SJSA1 (cell line): ENCODE measurements around the gene SOSTDC1. TPM values are rescaled to one million over a fixed set of nuclear protein-coding genes. Genes with fewer than 3 reads are reported as not detected.
"Not testable (repeated sequence)": the region's sequence is repeated elsewhere in the genome, so short reads cannot be mapped to it uniquely, and the experiment has no call there.

ENCODE experiments used
- DNase-seq, 2 experiments: peaks; one replicate each; pipeline ENCODE4 v3.0.0-alpha.2; 2015 to 2020; ENCODE audit warnings: low spot score in 2 of 2, low read depth in 1 of 2
- H3K27ac ChIP-seq: fragments of 250-450 bp; sonication (Bioruptor Pico); 2 replicates; pipeline ENCODE4 v1.5.1; 2020; ENCODE audit warnings: mild to moderate bottlenecking, moderate library complexity
- H3K27me3 ChIP-seq: fragments of 250-450 bp; sonication (Bioruptor Pico); replicated peaks from 2 replicates; pipeline ENCODE4 v1.5.1; 2020; ENCODE audit warnings: mild to moderate bottlenecking, moderate library complexity
- H3K36me3 ChIP-seq: fragments of 250-450 bp; sonication (Bioruptor Pico); 2 replicates; pipeline ENCODE4 v1.5.1; 2020; ENCODE audit warnings: mild to moderate bottlenecking
- H3K4me1 ChIP-seq: fragments of 250-450 bp; sonication (Bioruptor Pico); replicated peaks from 2 replicates; pipeline ENCODE4 v1.6.1; 2021; ENCODE audit warnings: mild to moderate bottlenecking
- H3K4me3 ChIP-seq: fragments of 250-450 bp; sonication (Bioruptor Pico); 2 replicates; pipeline ENCODE4 v1.5.1; 2020; ENCODE audit warnings: mild to moderate bottlenecking
- H3K9me3 ChIP-seq: fragments of 250-450 bp; sonication (Bioruptor Pico); replicated peaks from 2 replicates; pipeline ENCODE4 v1.5.1; 2020; ENCODE audit warnings: mild to moderate bottlenecking
- total RNA-seq: library from RNA; depleted of rRNA; stranded (reverse); fragments of >200 nt; shearing (Covaris generic); gene quantifications from 2 replicates; pipeline ENCODE4 v1.2.3, GENCODE V29; 2014

SOSTDC1 gene
- total RNA-seq, 1 experiment from 2014 or later = 3.0 TPM

GRCh38 chr7:16492513-16493062 lies 27.1 kb upstream of the SOSTDC1 start:
- peaks cover 46% of the 10 kb centered on the region for H3K4me1 ChIP-seq
- DNase-seq = peak in 1 of 2 experiments; percentile 63
- no peaks in the 10 kb centered on the region for H3K9me3 ChIP-seq
- no peaks in the 10 kb centered on the region for H3K27me3 ChIP-seq
- peak overlapping the region; percentile 61 for H3K27ac ChIP-seq
- no peak overlapping the region for H3K4me3 ChIP-seq
- H3K36me3 ChIP-seq = no peaks in the 10 kb centered on the region

- Histone ChIP-seq H3K36me3 (no peaks in the 10 kb centered on the region), H3K4me3 (no peak overlapping the region), H3K9me3 (no peaks in the 10 kb centered on the region), H3K27ac (peak overlapping the region; percentile 61), H3K27me3 (no peaks in the 10 kb centered on the region), H3K4me1 (peaks cover 46% of the 10 kb centered on the region)
- DNase-seq = peak in 1 of 2 experiments; percentile 55
Observed at GRCh38 chr7:16491148-16491547, 25.6 kb upstream of the SOSTDC1 start.

GRCh38 chr7:16484453-16485158 lies 19.1 kb upstream of the SOSTDC1 start:
- Histone ChIP-seq H3K4me3 (no peak overlapping the region), H3K27me3 (no peaks in the 10 kb centered on the region), H3K9me3 (no peaks in the 10 kb centered on the region), H3K36me3 (no peaks in the 10 kb centered on the region), H3K4me1 (peaks cover 18% of the 10 kb centered on the region), H3K27ac (peak overlapping the region; percentile 2; the same call in 1 of the 2 replicates)
- peak; percentile 56 to 83 for DNase-seq

- Histone ChIP-seq H3K27ac (no peak overlapping the region), H3K36me3 (no peaks in the 10 kb centered on the region), H3K9me3 (no peaks in the 10 kb centered on the region), H3K4me1 (peaks cover 4% of the 10 kb centered on the region), H3K27me3 (no peaks in the 10 kb centered on the region), H3K4me3 (no peak overlapping the region)
- DNase-seq = no peak
Observed at GRCh38 chr7:16479591-16479990, 14.1 kb upstream of the SOSTDC1 start.

- Histone ChIP-seq H3K4me1 (no peaks in the 10 kb centered on the region; the same call in 1 of the 2 replicates), H3K9me3 (no peaks in the 10 kb centered on the region), H3K36me3 (no peaks in the 10 kb centered on the region), H3K4me3 (no peak overlapping the region), H3K27me3 (no peaks in the 10 kb centered on the region), H3K27ac (no peak overlapping the region)
- DNase-seq = no peak
Observed at GRCh38 chr7:16479161-16479560, 13.6 kb upstream of the SOSTDC1 start.

GRCh38 chr7:16471933-16472332 lies 6.4 kb upstream of the SOSTDC1 start:
- Histone ChIP-seq H3K36me3 (no peaks in the 10 kb centered on the region), H3K27ac (no peak overlapping the region), H3K4me1 (no peaks in the 10 kb centered on the region), H3K27me3 (no peaks in the 10 kb centered on the region), H3K4me3 (no peak overlapping the region), H3K9me3 (no peaks in the 10 kb centered on the region)
- no peak for DNase-seq

GRCh38 chr7:16463949-16464715 lies 1.4 kb downstream of the SOSTDC1 start:
- Histone ChIP-seq H3K27me3 (no peaks in the 10 kb centered on the region), H3K36me3 (no peaks in the 10 kb centered on the region), H3K9me3 (no peaks in the 10 kb centered on the region), H3K4me1 (peaks cover 10% of the 10 kb centered on the region), H3K4me3 (no peak overlapping the region), H3K27ac (no peak overlapping the region)
- DNase-seq = no peak

- H3K27ac ChIP-seq = no peak overlapping the region
- H3K27me3 ChIP-seq = no peaks in the 10 kb centered on the region
- H3K4me3 ChIP-seq = no peak overlapping the region
- no peak for DNase-seq
- no peaks in the 10 kb centered on the region for H3K9me3 ChIP-seq
- peaks cover 10% of the 10 kb centered on the region for H3K4me1 ChIP-seq
- no peaks in the 10 kb centered on the region for H3K36me3 ChIP-seq
Observed at GRCh38 chr7:16463520-16463919, 2.0 kb downstream of the SOSTDC1 start.

- no peak overlapping the region for H3K4me3 ChIP-seq
- H3K9me3 ChIP-seq = no peaks in the 10 kb centered on the region
- H3K27me3 ChIP-seq = no peaks in the 10 kb centered on the region
Observed at GRCh38 chr7:16462431-16462889, 3.1 kb downstream of the SOSTDC1 start.

GRCh38 chr7:16460789-16461493 lies 4.6 kb downstream of the SOSTDC1 start:
- no peaks in the 10 kb centered on the region for H3K27me3 ChIP-seq
- H3K4me3 ChIP-seq = no peak overlapping the region
- no peaks in the 10 kb centered on the region for H3K36me3 ChIP-seq
- no peak for DNase-seq
- no peaks in the 10 kb centered on the region for H3K9me3 ChIP-seq
- peaks cover 7% of the 10 kb centered on the region for H3K4me1 ChIP-seq
- no peak overlapping the region for H3K27ac ChIP-seq

More at GRCh38 chr7:16462431-16462889, 3.1 kb downstream of the SOSTDC1 start:
- H3K27ac ChIP-seq = no peak overlapping the region
- H3K36me3 ChIP-seq = no peaks in the 10 kb centered on the region
- H3K4me1 ChIP-seq = peaks cover 10% of the 10 kb centered on the region
- DNase-seq = no peak

- not testable (repeated sequence) for H3K27me3 ChIP-seq, DNase-seq, H3K9me3 ChIP-seq
Observed at GRCh38 chr7:16456303-16456702, 9.2 kb downstream of the SOSTDC1 start.

GRCh38 chr7:16455591-16455990 lies 9.9 kb downstream of the SOSTDC1 start:
- no peak overlapping the region for H3K4me3 ChIP-seq
- peaks cover 9% of the 10 kb centered on the region for H3K4me1 ChIP-seq
- no peaks in the 10 kb centered on the region for H3K27me3 ChIP-seq
- DNase-seq = no peak
- no peaks in the 10 kb centered on the region for H3K36me3 ChIP-seq
- H3K9me3 ChIP-seq = no peaks in the 10 kb centered on the region
- H3K27ac ChIP-seq = no peak overlapping the region

More at GRCh38 chr7:16456303-16456702, 9.2 kb downstream of the SOSTDC1 start:
- not testable (repeated sequence) for H3K4me3 ChIP-seq, H3K4me1 ChIP-seq, H3K36me3 ChIP-seq, H3K27ac ChIP-seq

- no peaks in the 10 kb centered on the region for H3K36me3 ChIP-seq
- no peak overlapping the region for H3K27ac ChIP-seq
- no peak for DNase-seq
Observed at GRCh38 chr7:16450366-16450765, 15.2 kb downstream of the SOSTDC1 start.

More at GRCh38 chr7:16450366-16450765, 15.2 kb downstream of the SOSTDC1 start:
- Histone ChIP-seq H3K9me3 (no peaks in the 10 kb centered on the region), H3K4me1 (peaks cover 24% of the 10 kb centered on the region), H3K27me3 (no peaks in the 10 kb centered on the region), H3K4me3 (no peak overlapping the region)
